NOMO-1 treated with dmso at 0.1 percent for 144 hours (cell line): ENCODE measurements around the gene PPP2R3A.

Experiments used
- DNase-seq: peaks from one replicate; lab custom pipeline; 2025; ENCODE audit not compliant: unreplicated experiment; lab: John Stamatoyannopoulos, UW

Gene PPP2R3A

DNA sequence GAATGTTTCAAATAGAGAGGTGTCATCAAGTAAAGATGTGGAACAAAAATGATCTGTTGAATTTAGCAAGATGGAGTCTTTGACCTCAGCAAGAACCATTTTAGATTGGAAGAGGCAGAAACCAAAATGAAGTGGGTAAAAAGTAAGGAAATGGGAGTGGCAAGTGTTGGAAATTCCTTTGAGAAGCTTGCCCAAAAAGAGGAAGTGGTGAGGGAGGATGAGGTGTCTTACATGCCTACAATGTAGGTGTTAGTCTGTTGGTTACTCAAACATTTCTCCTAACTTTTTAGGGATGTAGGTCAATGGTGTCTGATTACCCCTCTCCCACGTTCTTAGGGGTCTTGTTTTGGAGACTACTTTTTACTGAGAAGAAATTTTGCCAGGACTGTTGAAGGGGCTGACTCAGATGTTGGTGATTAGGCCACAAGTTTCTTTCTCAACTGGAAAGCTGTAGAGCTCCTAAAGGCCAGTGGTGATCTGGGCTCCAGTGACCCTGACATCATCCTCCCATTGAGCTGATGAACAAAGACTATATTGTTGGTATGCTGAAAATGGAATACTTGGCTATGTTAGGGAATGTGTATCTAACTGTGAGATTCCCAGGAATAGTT is 5.1 kb downstream of the PPP2R3A start:
- DNase-seq = no peak

DNA sequence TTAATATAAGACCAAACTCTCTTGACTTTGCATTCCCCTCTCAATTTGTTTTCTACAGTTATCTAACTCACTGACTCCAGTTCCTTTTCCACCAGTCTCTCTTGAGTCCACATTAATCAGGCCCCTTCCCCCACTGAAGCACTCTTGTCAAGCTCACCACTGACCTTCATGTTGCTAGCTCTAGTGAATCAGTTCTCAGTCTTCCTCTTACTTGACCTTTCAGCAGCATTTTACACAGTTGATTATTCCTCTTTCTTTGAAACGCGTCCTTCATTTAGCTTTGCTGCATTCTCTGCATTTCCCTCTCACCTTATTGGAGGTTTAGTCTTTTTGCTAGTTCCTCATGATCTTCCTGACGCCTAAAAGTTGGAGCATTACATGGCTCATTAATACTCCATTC is 8.3 kb downstream of the PPP2R3A start:
- DNase-seq = no peak

GRCh38 chr3:135975053-135975452 is 9.5 kb downstream of the PPP2R3A start:
- no peak for DNase-seq

DNA sequence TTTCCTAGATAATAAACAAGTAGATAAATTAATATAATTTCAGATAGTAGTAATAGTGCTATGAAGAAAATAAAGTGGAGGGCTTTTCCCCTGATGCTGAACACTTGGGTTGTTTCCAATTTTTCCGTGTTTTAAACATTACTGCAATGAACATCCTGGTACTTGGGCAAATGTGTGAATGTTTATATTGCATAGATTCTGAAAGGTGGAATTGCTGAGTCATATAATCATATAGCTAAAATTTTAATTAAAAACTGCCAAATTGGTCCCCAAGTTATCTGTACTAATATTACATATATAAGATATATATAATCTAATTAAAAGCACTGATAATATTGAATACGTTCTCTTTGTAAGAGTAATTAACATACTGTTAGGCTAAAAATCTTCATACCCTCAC is 10.0 kb downstream of the PPP2R3A start:
- DNase-seq = no peak

DNA sequence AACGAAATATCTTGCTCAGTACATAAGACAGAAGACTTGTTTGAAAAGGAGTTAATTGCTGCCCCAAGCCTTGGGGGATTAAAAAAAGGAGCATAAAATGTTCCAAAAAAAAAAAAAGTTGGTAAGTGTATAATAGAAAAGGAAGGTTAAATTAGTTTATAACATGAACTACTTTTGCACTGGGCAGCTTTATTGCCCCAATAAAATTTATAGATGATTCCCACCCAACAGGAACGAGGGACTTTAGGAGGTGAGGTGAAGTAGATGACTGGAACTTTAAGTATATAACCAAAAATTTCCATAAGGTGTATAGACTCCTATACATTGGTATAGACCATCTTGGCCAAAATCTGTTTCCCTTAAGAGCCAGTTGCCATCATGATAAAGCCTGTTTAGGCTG is 14.8 kb downstream of the PPP2R3A start:
- DNase-seq = no peak

DNA sequence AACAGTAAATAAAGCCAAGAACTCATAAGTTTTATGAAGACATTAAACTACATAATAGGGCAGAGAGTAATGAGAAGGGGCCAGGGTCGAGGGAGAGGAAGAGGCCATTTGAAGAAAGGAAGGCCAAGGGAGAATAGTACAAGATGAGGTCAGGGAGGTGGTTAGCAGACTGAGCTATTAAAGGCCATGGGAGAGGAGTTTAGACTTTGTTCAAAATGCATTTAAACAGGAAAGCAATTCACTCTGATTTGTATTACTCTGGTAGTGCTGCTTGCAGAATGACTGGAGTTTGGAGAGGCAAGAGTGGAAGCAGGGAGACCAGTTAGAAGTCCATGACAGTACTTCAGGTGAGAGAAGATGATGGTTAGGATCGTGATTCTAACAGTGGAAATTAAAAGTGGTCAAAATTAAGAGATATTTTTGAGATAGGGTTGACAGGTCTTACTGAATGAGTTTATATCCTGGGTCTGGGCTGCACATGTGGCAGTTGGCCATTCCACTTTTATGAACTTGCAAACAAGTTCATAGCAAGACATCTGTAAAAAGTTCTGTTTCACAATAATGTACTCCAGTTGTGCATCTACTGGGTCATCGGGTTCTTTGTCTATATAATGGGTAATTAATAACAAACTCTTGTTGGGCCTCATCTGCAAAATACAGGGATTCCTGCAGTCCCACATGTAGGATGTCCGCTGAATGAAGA is 16.3 kb downstream of the PPP2R3A start:
- DNase-seq = no peak

DNA sequence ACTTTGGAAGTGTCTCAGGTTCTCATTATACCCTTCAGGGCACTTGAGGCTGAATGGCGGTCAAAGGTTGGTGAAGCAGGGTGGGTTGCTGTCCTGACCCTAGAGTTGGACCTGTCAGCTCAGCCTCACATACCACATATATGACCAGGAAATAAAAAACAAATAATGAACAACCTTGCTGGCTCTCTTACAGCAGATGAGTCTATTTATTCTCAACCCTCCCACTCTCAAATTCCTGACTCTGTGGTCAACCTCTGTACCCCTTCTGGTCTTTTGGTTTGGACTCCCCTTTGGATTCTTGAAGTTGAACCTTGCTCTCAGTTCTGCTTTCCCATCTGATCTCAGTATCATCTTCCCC is 16.9 kb downstream of the PPP2R3A start:
- DNase-seq = no peak

GRCh38 chr3:135982922-135983581 is 17.5 kb downstream of the PPP2R3A start:
- no peak for DNase-seq

DNA sequence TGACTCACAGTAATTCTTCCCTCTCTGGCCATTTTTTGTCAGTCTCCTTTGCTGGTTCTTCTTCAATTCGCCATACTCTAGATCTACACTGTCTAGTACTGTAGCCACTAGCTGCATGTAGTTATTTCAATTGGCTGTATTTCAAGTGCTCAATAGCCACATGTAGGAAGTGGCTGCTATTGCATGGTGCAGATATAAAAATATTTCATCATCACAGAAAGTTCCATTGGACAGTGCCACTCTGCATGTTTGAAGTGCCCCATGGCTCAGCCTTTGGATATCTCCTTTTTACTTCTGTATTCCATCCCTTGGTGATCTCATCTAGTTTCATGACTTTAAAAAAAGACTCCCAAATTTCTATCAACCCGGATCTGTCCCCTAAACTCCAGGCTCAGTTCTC is 22.1 kb downstream of the PPP2R3A start:
- DNase-seq = no peak

DNA sequence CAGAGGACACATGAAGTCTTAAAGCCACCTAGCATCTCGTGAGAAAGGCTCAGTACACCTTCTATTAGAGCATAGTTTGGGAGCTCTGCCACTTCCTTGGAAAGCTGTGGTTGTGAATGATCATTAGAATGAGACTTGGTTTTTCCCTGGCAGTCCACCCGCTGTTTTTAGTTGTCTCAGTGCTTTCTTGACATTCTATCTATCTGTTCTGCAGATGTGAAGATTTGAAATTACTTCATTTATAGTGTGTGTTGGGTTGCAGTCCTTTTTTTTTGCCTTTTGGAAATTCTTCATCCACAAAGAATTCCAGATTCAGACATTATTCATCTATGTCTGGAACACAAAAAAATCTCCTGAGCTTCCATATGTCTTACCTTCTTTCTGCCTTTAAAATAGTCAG is 23.7 kb downstream of the PPP2R3A start:
- no peak for DNase-seq

GRCh38 chr3:135990903-135991302 is 25.4 kb downstream of the PPP2R3A start:
- DNase-seq = no peak

- DNase-seq = no peak
Measured at GRCh38 chr3:135991621-135992020, 26.1 kb downstream of the PPP2R3A start.

GRCh38 chr3:135992072-135992471 is 26.5 kb downstream of the PPP2R3A start:
- DNase-seq = no peak

DNA sequence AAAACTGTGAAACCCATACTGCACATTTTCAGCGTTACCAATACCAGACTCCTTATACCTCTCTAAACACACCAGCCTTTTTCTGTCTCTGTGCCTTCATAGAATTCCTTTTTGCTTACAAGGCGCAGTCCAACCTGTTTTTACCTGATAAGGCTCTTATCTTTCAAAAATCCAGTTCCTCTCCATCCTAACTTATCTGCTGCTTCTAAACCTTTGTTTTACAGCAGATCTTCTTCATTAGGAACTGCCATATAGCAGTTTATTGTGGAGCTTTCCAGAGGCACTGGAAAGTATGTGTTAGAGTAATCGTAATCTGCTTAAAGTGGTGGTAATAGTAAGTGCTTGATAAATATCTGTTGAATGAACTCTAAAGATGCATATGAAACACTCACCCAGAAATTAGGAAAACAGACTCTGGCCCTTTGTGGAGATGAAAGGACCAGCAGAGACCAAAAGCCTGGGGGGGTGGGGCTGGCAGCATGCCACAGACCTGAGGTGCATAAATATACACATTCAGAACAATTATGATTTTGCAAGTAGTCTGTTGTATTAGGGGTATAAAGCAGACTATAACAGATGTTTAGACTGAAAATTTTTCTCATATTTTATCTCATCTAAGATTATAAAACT is 29.3 kb downstream of the PPP2R3A start:
- no peak for DNase-seq

GRCh38 chr3:135995766-135996165 is 30.2 kb downstream of the PPP2R3A start:
- no peak for DNase-seq

DNA sequence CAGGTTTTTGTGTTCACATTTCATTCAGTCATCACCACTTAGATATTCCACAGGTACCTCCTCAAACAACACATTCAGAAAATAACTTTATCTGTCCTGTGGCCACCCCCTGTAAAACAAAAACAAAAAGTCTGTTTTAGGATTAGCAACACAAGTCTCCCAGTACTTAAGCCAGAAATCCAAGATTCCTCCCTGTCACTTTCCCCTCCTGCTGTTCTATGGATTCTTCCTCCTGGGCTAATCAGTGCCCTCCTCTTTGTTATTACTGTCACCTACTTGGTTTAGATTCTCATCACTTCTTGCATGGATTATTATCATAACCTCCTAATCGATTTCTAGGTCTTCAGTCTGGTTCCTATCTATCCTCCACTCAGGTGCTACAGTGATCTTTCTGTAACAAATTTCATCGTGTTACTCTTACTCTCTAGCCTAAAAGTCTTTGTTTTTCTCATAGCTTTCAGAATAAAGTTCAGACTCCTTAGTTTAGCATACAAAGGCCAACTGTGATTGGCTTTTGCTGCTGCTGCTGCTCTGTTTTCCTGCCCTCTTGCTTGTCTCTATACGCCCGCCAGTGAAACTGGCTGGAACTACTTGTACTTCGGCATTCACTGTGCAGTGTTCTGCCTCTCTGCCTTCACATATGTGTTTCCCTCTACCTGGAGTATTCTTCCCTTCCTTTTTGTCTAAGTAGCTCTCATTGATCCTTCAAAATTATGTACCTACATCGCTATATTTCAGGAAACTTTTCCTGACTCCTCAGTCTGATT is 32.2 kb downstream of the PPP2R3A start:
- no peak for DNase-seq

DNA sequence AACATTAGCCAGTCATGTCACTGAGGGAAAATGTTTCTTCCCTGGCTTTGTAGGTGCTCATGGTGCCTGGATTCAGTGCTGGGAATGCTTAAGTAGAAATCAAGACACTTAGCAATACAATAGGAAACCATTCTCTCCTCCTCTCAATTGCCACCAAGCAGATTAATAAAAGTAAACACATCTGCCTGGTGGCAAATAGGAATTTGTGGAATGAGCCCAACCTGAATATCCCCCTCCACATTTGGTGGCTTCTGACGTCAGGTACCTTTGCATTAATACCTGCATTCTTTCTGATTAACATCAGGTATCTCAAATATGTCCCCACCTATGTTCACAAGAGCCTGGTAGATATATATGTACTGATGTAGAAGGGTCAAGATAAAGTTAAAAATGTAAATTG is 42.7 kb downstream of the PPP2R3A start:
- no peak for DNase-seq

GRCh38 chr3:136008732-136009470 is 43.4 kb downstream of the PPP2R3A start:
- DNase-seq = no peak

GRCh38 chr3:136018876-136019275 is 53.3 kb downstream of the PPP2R3A start:
- DNase-seq = no peak

DNA sequence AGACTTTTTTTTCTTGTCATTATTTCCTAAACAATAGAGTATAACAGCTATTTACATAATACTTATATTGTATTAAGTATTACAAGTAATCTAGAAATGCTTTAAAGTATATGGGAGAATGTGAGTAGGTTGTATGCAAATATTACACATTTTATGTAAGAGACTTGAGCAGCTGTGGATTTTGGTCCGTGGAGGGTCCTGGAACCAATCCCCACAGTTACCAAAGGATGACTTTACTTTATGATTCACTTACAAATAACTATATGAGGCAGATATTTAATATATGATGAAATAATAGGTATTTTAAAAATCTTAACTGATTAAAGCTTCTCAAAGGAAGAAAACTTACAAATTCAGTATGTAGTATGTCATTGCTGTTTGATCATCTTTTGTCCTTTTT is 56.3 kb downstream of the PPP2R3A start:
- DNase-seq = no peak
